Neural cell (in vitro differentiated cells): Measurements from ENCODE around the gene ITPKB. TPM values are rescaled to one million over a fixed set of nuclear protein-coding genes. Genes with fewer than 3 reads are reported as not detected.

Source experiments
- H2AFZ ChIP-seq: fragments of 200-600, 300-800 bp; sonication (generic), shearing (Covaris generic); 2 replicates; pipeline ENCODE4 v1.6.0; 2014; ENCODE audit warnings: low read depth, mild to moderate bottlenecking, antibody characterized with exemption, low read length, moderate library complexity
- H3F3A ChIP-seq: fragments of 200-600 bp; shearing (Covaris generic); 2 replicates; pipeline ENCODE4 v1.6.1; 2016; ENCODE audit warnings: mild to moderate bottlenecking, moderate library complexity, mixed read lengths, antibody characterized with exemption, low read length; ENCODE audit not compliant: insufficient read depth, poor library complexity, severe bottlenecking
- H3K27ac ChIP-seq: fragments of 200-600, 300-800 bp; sonication (generic), shearing (Covaris generic); 2 replicates; pipeline ENCODE4 v1.5.1; 2014; ENCODE audit warnings: mild to moderate bottlenecking, low read length, moderate library complexity
- H3K27me3 ChIP-seq: fragments of 300-800, 200-600 bp; sonication (generic), shearing (Covaris generic); 2 replicates; pipeline ENCODE4 v1.6.0; 2014; ENCODE audit warnings: mild to moderate bottlenecking, low read depth, low read length, moderate library complexity; ENCODE audit not compliant: insufficient read depth
- H3K36me3 ChIP-seq: fragments of 300-800, 200-600 bp; sonication (generic), shearing (Covaris generic); 2 replicates; pipeline ENCODE4 v1.5.1; 2014; ENCODE audit warnings: mild to moderate bottlenecking, antibody characterized with exemption, low read length, moderate library complexity; ENCODE audit not compliant: insufficient read depth
- H3K4me2 ChIP-seq: fragments of 300-800, 200-600 bp; sonication (generic), shearing (Covaris generic); 2 replicates; pipeline ENCODE4 v1.6.0; 2014; ENCODE audit warnings: mild to moderate bottlenecking, low read length
- H3K4me3 ChIP-seq: fragments of 300-800, 200-600 bp; sonication (generic), shearing (Covaris generic); 2 replicates; pipeline ENCODE4 v1.5.1; 2014; ENCODE audit warnings: mild to moderate bottlenecking, low read length, moderate library complexity
- H3K79me2 ChIP-seq: fragments of 200-600 bp; shearing (Covaris generic); replicated peaks from 2 replicates; pipeline ENCODE4 v1.6.0; 2014; ENCODE audit warnings: mild to moderate bottlenecking, low read length, moderate library complexity; ENCODE audit not compliant: insufficient read depth
- H3K9ac ChIP-seq: fragments of 300-800, 200-600 bp; sonication (generic), shearing (Covaris generic); 2 replicates; pipeline ENCODE4 v1.6.1; 2016; ENCODE audit warnings: mild to moderate bottlenecking, low read length, mixed read lengths
- H3K9me2 ChIP-seq: fragments of 200-600 bp; shearing (Covaris generic); 2 replicates; pipeline ENCODE4 v1.6.1; 2016; ENCODE audit warnings: mild to moderate bottlenecking, low read length, mixed read lengths; ENCODE audit not compliant: insufficient read depth
- H3K9me3 ChIP-seq: fragments of 200-600, 300-800 bp; sonication (generic), shearing (Covaris generic); 2 replicates; pipeline ENCODE4 v1.6.1; 2016; ENCODE audit warnings: mild to moderate bottlenecking, mixed run types, low read length, moderate library complexity, mixed read lengths
- H4K20me1 ChIP-seq: fragments of 200-600 bp; shearing (Covaris generic); 2 replicates; pipeline ENCODE4 v1.6.1; 2016; ENCODE audit warnings: mild to moderate bottlenecking, mixed run types; ENCODE audit not compliant: insufficient read depth
- EP300 ChIP-seq: fragments of 450-650 bp; conservative IDR thresholded peaks from 2 replicates; pipeline ENCODE4 v1.6.1; 2014; ENCODE audit warnings: antibody characterized with exemption, mild to moderate bottlenecking, moderate library complexity; ENCODE audit not compliant: poor library complexity, severe bottlenecking
- EZH2 ChIP-seq: fragments of 200-600, 300-800 bp; shearing (Covaris generic), sonication (generic); IDR thresholded peaks from 2 replicates; pipeline ENCODE4 v1.6.1; 2014; ENCODE audit warnings: antibody characterized with exemption, low read length, borderline replicate concordance, mild to moderate bottlenecking; ENCODE audit not compliant: insufficient read depth, poor library complexity, severe bottlenecking
- MXI1 ChIP-seq: fragments of 450-650 bp; conservative IDR thresholded peaks from 2 replicates; pipeline ENCODE4 v1.6.1; 2014; ENCODE audit warnings: antibody characterized with exemption, mild to moderate bottlenecking; ENCODE audit not compliant: poor library complexity, severe bottlenecking
- POLR2AphosphoS5 ChIP-seq: IDR thresholded peaks from 2 replicates; pipeline ENCODE4 v1.6.1; 2012
- RAD21 ChIP-seq: fragments of 450-650 bp; conservative IDR thresholded peaks from 2 replicates; pipeline ENCODE4 v1.6.1; 2014; ENCODE audit warnings: antibody characterized with exemption, mild to moderate bottlenecking, moderate library complexity
- SMC3 ChIP-seq: fragments of 450-650 bp; conservative IDR thresholded peaks from 2 replicates; pipeline ENCODE4 v1.6.1; 2014; ENCODE audit warnings: antibody characterized with exemption, mild to moderate bottlenecking, moderate library complexity; ENCODE audit not compliant: poor library complexity
- TAF1 ChIP-seq: IDR thresholded peaks from 2 replicates; pipeline ENCODE4 v1.6.1; 2012; ENCODE audit warnings: low read depth
- polyA plus RNA-seq: library from polyadenylated mRNA; depleted of rRNA; stranded (reverse); fragments of >200 nt; gene quantifications from 2 replicates; pipeline ENCODE4 v1.2.3, GENCODE V29; 2014
- TF ChIP-seq, protein P1 (sequence below): IDR thresholded peaks from 2 replicates; pipeline ENCODE4 v1.6.1; 2012; ENCODE audit warnings: borderline replicate concordance
- TF ChIP-seq, protein P2 (sequence below): fragments of 450-650 bp; IDR thresholded peaks from 2 replicates; pipeline ENCODE4 v1.5.1; 2014; ENCODE audit warnings: antibody characterized with exemption, mild to moderate bottlenecking, moderate library complexity; ENCODE audit not compliant: poor library complexity, severe bottlenecking

Gene ITPKB
- polyA plus RNA-seq, 1 donor from 2014 or later, result 0.19 TPM

DNA sequence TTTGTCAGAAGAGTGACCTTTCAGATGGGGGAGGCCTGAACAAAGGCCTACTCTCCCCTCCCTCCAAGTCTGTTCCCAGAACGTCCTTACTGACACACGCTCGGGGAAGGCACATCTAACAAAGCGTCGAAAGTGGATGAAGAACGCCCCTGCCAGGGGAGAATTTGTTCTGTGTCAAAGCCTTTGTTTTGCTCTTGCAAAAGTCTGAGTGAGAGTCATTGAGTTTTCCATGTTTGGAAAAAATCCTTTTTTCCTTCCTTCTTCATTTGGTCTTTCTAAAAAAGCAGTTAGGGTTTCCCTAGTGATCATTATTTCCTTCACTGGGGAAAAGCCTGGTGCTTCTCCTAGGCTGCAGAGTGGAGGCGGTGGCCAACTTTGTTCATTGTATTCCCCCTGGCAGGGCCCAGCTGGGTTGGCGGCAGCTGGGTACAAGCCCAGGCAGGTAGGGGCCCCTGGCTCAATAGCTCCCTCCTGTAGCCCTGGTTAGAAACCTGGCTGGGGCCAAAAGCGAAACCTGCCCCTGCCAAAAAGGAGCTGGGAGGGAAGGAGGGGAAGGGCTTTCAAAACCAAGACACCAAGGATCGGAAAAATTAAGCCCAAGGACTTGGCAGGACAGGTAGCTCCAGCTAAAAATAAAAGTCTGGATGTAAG, 81.1 kb downstream of the ITPKB start:
- H3K4me2 ChIP-seq, result no peak overlapping the region
- no peaks in the 10 kb centered on the region for H3K36me3 ChIP-seq
- H3K27ac ChIP-seq, result no peak overlapping the region
- TF ChIP-seq, protein P1, sequence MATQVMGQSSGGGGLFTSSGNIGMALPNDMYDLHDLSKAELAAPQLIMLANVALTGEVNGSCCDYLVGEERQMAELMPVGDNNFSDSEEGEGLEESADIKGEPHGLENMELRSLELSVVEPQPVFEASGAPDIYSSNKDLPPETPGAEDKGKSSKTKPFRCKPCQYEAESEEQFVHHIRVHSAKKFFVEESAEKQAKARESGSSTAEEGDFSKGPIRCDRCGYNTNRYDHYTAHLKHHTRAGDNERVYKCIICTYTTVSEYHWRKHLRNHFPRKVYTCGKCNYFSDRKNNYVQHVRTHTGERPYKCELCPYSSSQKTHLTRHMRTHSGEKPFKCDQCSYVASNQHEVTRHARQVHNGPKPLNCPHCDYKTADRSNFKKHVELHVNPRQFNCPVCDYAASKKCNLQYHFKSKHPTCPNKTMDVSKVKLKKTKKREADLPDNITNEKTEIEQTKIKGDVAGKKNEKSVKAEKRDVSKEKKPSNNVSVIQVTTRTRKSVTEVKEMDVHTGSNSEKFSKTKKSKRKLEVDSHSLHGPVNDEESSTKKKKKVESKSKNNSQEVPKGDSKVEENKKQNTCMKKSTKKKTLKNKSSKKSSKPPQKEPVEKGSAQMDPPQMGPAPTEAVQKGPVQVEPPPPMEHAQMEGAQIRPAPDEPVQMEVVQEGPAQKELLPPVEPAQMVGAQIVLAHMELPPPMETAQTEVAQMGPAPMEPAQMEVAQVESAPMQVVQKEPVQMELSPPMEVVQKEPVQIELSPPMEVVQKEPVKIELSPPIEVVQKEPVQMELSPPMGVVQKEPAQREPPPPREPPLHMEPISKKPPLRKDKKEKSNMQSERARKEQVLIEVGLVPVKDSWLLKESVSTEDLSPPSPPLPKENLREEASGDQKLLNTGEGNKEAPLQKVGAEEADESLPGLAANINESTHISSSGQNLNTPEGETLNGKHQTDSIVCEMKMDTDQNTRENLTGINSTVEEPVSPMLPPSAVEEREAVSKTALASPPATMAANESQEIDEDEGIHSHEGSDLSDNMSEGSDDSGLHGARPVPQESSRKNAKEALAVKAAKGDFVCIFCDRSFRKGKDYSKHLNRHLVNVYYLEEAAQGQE, result no peak
- TF ChIP-seq, protein P2, sequence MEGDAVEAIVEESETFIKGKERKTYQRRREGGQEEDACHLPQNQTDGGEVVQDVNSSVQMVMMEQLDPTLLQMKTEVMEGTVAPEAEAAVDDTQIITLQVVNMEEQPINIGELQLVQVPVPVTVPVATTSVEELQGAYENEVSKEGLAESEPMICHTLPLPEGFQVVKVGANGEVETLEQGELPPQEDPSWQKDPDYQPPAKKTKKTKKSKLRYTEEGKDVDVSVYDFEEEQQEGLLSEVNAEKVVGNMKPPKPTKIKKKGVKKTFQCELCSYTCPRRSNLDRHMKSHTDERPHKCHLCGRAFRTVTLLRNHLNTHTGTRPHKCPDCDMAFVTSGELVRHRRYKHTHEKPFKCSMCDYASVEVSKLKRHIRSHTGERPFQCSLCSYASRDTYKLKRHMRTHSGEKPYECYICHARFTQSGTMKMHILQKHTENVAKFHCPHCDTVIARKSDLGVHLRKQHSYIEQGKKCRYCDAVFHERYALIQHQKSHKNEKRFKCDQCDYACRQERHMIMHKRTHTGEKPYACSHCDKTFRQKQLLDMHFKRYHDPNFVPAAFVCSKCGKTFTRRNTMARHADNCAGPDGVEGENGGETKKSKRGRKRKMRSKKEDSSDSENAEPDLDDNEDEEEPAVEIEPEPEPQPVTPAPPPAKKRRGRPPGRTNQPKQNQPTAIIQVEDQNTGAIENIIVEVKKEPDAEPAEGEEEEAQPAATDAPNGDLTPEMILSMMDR, result no peak
- TF ChIP-seq MXI1 (no peak), SMC3 (no peak), TAF1 (no peak), EZH2 (no peak), EP300 (no peak), POLR2AphosphoS5 (no peak), RAD21 (no peak)
- no peaks in the 10 kb centered on the region for H3K9me3 ChIP-seq
- H3K4me3 ChIP-seq, result no peak overlapping the region
- no peak overlapping the region for H2AFZ ChIP-seq
- no peak overlapping the region for H3K9ac ChIP-seq
- no peaks in the 10 kb centered on the region for H4K20me1 ChIP-seq
- no peaks in the 10 kb centered on the region for H3F3A ChIP-seq
- H3K27me3 ChIP-seq, result no peaks in the 10 kb centered on the region
- H3K9me2 ChIP-seq, result no peaks in the 10 kb centered on the region
- H3K79me2 ChIP-seq, result no peaks in the 10 kb centered on the region

- TF ChIP-seq EP300 (no peak), RAD21 (no peak), EZH2 (no peak), SMC3 (no peak), POLR2AphosphoS5 (no peak), TAF1 (no peak), MXI1 (no peak)
- TF ChIP-seq, protein P1, result no peak
- TF ChIP-seq, protein P2, result no peak
- no peak overlapping the region for H2AFZ ChIP-seq
Observed at GRCh38 chr1:226656601-226657277, 82.3 kb downstream of the ITPKB start.

More at GRCh38 chr1:226656601-226657277, 82.3 kb downstream of the ITPKB start:
- no peak overlapping the region for H3K27ac ChIP-seq
- no peak overlapping the region for H3K9ac ChIP-seq
- no peak overlapping the region for H3K4me3 ChIP-seq
- H4K20me1 ChIP-seq, result no peaks in the 10 kb centered on the region
- H3K4me2 ChIP-seq, result no peak overlapping the region
- H3K9me2 ChIP-seq, result no peaks in the 10 kb centered on the region
- H3K9me3 ChIP-seq, result no peaks in the 10 kb centered on the region
- no peaks in the 10 kb centered on the region for H3K27me3 ChIP-seq
- H3K36me3 ChIP-seq, result no peaks in the 10 kb centered on the region
- no peaks in the 10 kb centered on the region for H3K79me2 ChIP-seq
- H3F3A ChIP-seq, result no peaks in the 10 kb centered on the region
